ENCODE data around the gene ZNF280C.
A peak's percentile ranks its signal among the peaks of the same experiment; 100 is the strongest.
"Not testable (repeated sequence)": the region's sequence is repeated elsewhere in the genome, so short reads cannot be mapped to it uniquely, and the experiment has no call there.

The ZNF280C gene

GRCh38 chrX:130268449-130269170 lies at the start of gene ZNF280C:
Gene ZNF280C (minus strand): TSS chrX:130268899. CDS start chrX:130260449, 8,450 bp downstream.
- intact Hi-C loops (cut with DNase I), result no loop called here
- peak; percentile 75 to 94 (median 84) for DNase-seq

- DNase-seq, result peak in 1 of 42 donors; percentile 1
- intact Hi-C loops (cut with DNase I), result no loop called here
Observed at GRCh38 chrX:130304587-130305368, 36.1 kb upstream of the ZNF280C start.

- no peak for DNase-seq
- intact Hi-C loops (cut with DNase I), result no loop called here
Observed at GRCh38 chrX:130301977-130302376, 33.3 kb upstream of the ZNF280C start.

GRCh38 chrX:130301405-130301804 lies 32.7 kb upstream of the ZNF280C start:
- intact Hi-C loops (cut with DNase I), result no loop called here
- DNase-seq, result no peak

- intact Hi-C loops (cut with DNase I), result no loop called here
- DNase-seq, result no peak
Observed at GRCh38 chrX:130300010-130300282, 31.2 kb upstream of the ZNF280C start.

GRCh38 chrX:130299279-130300009 lies 30.7 kb upstream of the ZNF280C start:
- no peak for DNase-seq
- intact Hi-C loops (cut with DNase I), result no loop called here

GRCh38 chrX:130296743-130297142 lies 28.0 kb upstream of the ZNF280C start:
- DNase-seq, result no peak
- intact Hi-C loops (cut with DNase I), result no loop called here

- intact Hi-C loops (cut with DNase I), result no loop called here
Observed at GRCh38 chrX:130296297-130296678, 27.6 kb upstream of the ZNF280C start.

GRCh38 chrX:130295519-130296296 lies 27.0 kb upstream of the ZNF280C start:
- intact Hi-C loops (cut with DNase I), result no loop called here
- DNase-seq, result no peak

More at GRCh38 chrX:130296297-130296678, 27.6 kb upstream of the ZNF280C start:
- DNase-seq, result no peak

- intact Hi-C loops (cut with DNase I), result no loop called here
- DNase-seq, result no peak
Observed at GRCh38 chrX:130287071-130287770, 18.5 kb upstream of the ZNF280C start.

- DNase-seq, result no peak
- intact Hi-C loops (cut with DNase I), result no loop called here
Observed at GRCh38 chrX:130285710-130286109, 17.0 kb upstream of the ZNF280C start.

GRCh38 chrX:130285069-130285620 lies 16.4 kb upstream of the ZNF280C start:
- DNase-seq, result no peak
- intact Hi-C loops (cut with DNase I), result no loop called here

GRCh38 chrX:130282151-130282550 lies 13.5 kb upstream of the ZNF280C start:
- intact Hi-C loops (cut with DNase I), result no loop called here
- DNase-seq, result no peak

- no peak for DNase-seq
- intact Hi-C loops (cut with DNase I), result no loop called here
Observed at GRCh38 chrX:130280901-130281300, 12.2 kb upstream of the ZNF280C start.

- DNase-seq; intact Hi-C loops (cut with DNase I): not testable (repeated sequence)
Observed at GRCh38 chrX:130272253-130272652, 3.6 kb upstream of the ZNF280C start.

- intact Hi-C loops (cut with DNase I); DNase-seq: not testable (repeated sequence)
Observed at GRCh38 chrX:130269391-130269790, 692 bp upstream of the ZNF280C start.

- intact Hi-C loops (cut with DNase I), result no loop called here
- peak in 6 of 42 donors; percentile 3 to 12 (median 6) for DNase-seq
Observed at GRCh38 chrX:130267956-130268448, 697 bp downstream of the ZNF280C start.

GRCh38 chrX:130264573-130264972 lies 4.1 kb downstream of the ZNF280C start:
- intact Hi-C loops (cut with DNase I), result no loop called here
- no peak for DNase-seq
